Osteocyte (in vitro differentiated cells): Measurements from ENCODE around the gene PILRA. TPM values are rescaled to one million over a fixed set of nuclear protein-coding genes. Genes with fewer than 3 reads are reported as not detected.

Experiments
- DNase-seq: peaks from one replicate; pipeline ENCODE4 v3.0.0; 2021; ENCODE audit warnings: mixed read lengths; ENCODE audit not compliant: unreplicated experiment; ENCODE audit errors: extremely low spot score
- H3K27ac Mint-ChIP-seq: one replicate; pipeline ENCODE4 v1.8.0; 2021; ENCODE audit warnings: mild to moderate bottlenecking, mixed read lengths; ENCODE audit not compliant: unreplicated experiment
- H3K27me3 Mint-ChIP-seq: one replicate; pipeline ENCODE4 v1.8.0; 2021; ENCODE audit warnings: mixed read lengths; ENCODE audit not compliant: unreplicated experiment
- H3K36me3 Mint-ChIP-seq: one replicate; pipeline ENCODE4 v1.8.0; 2021; ENCODE audit warnings: mixed read lengths; ENCODE audit not compliant: unreplicated experiment
- H3K4me1 Mint-ChIP-seq: one replicate; pipeline ENCODE4 v1.8.0; 2021; ENCODE audit warnings: mixed read lengths; ENCODE audit not compliant: unreplicated experiment
- H3K4me3 Mint-ChIP-seq: one replicate; pipeline ENCODE4 v1.8.0; 2021; ENCODE audit warnings: mild to moderate bottlenecking, moderate library complexity, mixed read lengths; ENCODE audit not compliant: unreplicated experiment
- H3K9me3 Mint-ChIP-seq: one replicate; pipeline ENCODE4 v1.8.0; 2021; ENCODE audit warnings: mixed read lengths; ENCODE audit not compliant: unreplicated experiment
- total RNA-seq: library from RNA; stranded (reverse); gene quantifications from 2 replicates; pipeline ENCODE4 v1.2.1, GENCODE V29; 2021
- TF ChIP-seq, protein P1 (sequence below): fragments of 200-600 bp; sonication (generic); IDR thresholded peaks from 2 replicates; pipeline ENCODE4 v1.5.0; 2021; ENCODE audit warnings: antibody characterized with exemption, mild to moderate bottlenecking, moderate library complexity

Gene PILRA
- total RNA-seq, 1 donor from 2014 or later, result 2.5 TPM

DNA sequence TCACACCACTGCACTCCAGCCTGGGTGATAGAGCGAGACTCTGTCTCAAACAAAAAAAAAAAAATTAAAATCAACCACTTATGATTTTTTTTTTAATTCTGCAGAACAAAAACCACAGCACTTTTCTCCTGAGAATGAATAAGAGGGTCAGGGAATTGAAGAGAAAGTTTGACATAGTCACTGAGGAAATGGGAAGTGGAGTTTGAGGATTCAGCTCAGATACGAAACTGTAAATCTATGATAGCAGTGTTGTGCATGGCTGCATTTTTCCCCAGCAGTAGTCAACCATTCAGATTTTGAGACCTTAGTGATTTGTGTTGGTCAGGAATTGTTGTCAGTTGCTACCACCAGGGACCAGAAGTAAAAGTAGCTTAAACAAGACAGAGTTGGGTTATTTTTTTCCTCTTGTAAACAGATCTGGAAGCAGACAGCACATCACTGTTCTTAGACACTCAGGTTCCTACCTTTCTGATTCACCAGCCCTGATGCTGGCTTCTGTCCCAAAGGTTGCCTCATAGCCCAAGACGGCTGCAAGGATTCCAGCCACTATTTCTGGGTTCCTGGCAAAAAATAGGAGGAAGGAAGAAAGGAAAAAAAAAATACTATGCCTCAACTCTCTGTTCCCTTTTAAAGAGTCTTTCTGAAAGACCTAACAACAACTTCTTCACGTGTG lies 20.1 kb downstream of the PILRA start:
- Mint-ChIP-seq H3K4me3 (no peak overlapping the region), H3K4me1 (no peaks in the 10 kb centered on the region), H3K27ac (no peak overlapping the region), H3K27me3 (peaks cover 50% of the 10 kb centered on the region), H3K36me3 (no peaks in the 10 kb centered on the region), H3K9me3 (no peaks in the 10 kb centered on the region)
- no peak for DNase-seq
- TF ChIP-seq, protein P1, sequence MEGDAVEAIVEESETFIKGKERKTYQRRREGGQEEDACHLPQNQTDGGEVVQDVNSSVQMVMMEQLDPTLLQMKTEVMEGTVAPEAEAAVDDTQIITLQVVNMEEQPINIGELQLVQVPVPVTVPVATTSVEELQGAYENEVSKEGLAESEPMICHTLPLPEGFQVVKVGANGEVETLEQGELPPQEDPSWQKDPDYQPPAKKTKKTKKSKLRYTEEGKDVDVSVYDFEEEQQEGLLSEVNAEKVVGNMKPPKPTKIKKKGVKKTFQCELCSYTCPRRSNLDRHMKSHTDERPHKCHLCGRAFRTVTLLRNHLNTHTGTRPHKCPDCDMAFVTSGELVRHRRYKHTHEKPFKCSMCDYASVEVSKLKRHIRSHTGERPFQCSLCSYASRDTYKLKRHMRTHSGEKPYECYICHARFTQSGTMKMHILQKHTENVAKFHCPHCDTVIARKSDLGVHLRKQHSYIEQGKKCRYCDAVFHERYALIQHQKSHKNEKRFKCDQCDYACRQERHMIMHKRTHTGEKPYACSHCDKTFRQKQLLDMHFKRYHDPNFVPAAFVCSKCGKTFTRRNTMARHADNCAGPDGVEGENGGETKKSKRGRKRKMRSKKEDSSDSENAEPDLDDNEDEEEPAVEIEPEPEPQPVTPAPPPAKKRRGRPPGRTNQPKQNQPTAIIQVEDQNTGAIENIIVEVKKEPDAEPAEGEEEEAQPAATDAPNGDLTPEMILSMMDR, result no peak

DNA sequence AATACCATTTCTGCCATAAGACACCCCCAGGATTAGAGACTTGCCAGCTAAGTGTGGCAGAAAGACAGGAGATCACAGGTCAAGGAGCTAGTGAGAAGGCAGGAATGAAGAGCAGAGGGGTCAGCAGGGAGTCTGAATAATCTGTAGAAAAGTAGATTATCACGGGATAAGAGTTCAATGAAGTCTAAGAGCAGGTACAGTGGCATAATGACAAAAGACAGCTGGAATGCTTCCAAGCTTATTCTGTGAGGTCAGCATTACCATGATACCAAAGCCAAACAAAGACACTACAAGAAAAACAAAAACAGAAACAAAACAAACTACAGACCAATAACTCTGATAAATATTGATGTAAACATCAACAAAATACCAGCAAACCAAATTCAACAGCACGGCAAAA lies 20.8 kb downstream of the PILRA start:
- no peaks in the 10 kb centered on the region for H3K36me3 Mint-ChIP-seq
- no peak overlapping the region for H3K27ac Mint-ChIP-seq
- no peak overlapping the region for H3K4me3 Mint-ChIP-seq
- TF ChIP-seq, protein P1, result no peak
- no peaks in the 10 kb centered on the region for H3K4me1 Mint-ChIP-seq
- H3K27me3 Mint-ChIP-seq, result peaks cover 53% of the 10 kb centered on the region
- no peaks in the 10 kb centered on the region for H3K9me3 Mint-ChIP-seq
- DNase-seq, result no peak

DNA sequence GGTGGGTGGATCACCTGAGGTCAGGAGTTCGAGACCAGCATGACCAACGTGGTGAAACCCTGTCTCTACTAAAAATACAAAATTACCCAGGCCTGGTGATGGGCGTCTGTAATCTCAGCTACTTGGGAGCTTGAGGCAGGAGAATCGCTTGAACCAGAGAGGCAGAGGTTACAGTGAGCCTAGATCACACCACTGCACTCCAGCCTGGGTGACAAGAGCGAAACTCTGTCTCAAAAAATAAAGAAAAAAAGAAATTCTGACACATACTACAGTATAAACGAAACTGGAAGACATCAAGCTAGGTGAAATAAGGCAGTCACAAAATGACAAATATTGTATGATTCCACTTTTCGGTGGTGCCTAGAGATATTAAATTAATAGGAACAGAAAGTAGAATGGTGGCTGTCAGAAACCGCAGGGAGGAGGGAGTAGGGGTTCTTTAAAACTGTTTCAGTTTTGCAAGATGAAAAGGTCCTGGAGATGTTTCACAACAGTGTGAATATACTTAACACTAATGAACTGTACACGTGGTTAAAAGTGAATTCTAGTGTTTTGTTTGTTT lies 23.2 kb downstream of the PILRA start:
- no peak overlapping the region for H3K27ac Mint-ChIP-seq
- H3K4me3 Mint-ChIP-seq, result no peak overlapping the region
- TF ChIP-seq, protein P1, result no peak
- no peaks in the 10 kb centered on the region for H3K9me3 Mint-ChIP-seq
- H3K27me3 Mint-ChIP-seq, result peaks cover 46% of the 10 kb centered on the region
- no peaks in the 10 kb centered on the region for H3K4me1 Mint-ChIP-seq
- peaks cover 2% of the 10 kb centered on the region for H3K36me3 Mint-ChIP-seq
- no peak for DNase-seq

DNA sequence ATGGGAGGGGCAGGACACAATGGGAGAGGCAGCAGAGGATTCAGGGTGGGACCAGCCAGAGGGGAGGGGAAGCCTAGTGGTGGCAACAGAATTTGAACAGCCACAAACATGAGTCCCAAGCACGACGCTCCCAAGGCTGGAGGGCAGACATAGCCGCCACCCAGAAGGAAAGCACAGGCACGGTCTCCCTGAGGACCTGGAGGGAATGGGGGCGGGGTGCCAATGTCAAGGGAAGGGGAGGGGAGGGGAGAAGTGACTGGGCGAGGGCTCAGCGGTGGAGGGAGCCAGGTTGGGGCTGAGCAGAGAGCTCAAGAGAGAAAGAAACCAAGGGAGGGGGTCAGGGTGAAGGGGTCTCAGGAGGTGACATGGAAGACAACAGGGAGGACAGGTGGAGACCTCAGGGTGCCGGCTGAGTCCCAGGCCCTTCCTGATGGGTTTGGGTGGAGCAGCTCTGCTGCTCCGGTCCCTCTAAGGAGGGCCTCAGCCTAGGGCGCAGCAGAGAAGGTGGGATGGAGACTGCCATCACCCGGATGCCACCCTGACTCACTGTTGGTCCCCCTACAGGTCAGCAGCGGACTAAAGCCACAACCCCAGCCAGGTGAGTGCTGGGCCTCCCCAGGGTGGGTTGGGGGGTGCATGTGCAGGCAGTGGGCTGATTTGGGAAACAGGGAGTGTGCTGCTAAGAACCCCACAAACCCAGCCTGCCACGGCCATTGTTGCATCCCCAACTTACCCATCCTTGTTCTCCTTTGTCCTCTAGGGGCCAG lies 24.2 kb downstream of the PILRA start:
- Mint-ChIP-seq H3K27me3 (peaks cover 42% of the 10 kb centered on the region), H3K4me3 (no peak overlapping the region), H3K4me1 (no peaks in the 10 kb centered on the region), H3K36me3 (peaks cover 2% of the 10 kb centered on the region), H3K27ac (no peak overlapping the region), H3K9me3 (no peaks in the 10 kb centered on the region)
- DNase-seq, result no peak
- TF ChIP-seq, protein P1, result no peak

DNA sequence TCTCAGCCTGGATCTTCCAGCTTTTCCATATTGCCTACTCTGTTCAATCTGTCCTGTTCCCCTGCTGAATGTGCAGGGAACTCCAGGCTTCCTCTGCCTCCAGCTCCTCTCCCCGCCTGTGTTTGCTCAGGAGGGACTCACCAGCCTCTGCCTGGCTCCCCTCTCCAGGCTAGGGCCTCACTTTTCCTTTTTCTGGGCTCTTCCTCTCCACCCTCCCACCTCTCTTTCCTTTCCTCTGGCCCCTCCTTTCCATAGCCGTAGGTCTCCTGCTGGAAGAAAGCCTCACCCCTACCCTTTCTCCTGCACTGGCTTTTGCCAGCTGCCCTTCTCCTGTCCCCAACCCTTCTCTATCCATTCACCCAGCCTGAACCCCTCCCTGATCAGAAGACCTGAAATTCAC lies 25.0 kb downstream of the PILRA start:
- DNase-seq, result no peak
- H3K4me3 Mint-ChIP-seq, result no peak overlapping the region
- no peaks in the 10 kb centered on the region for H3K9me3 Mint-ChIP-seq
- H3K4me1 Mint-ChIP-seq, result no peaks in the 10 kb centered on the region
- TF ChIP-seq, protein P1, result no peak
- peaks cover 40% of the 10 kb centered on the region for H3K27me3 Mint-ChIP-seq
- peaks cover 2% of the 10 kb centered on the region for H3K36me3 Mint-ChIP-seq
- no peak overlapping the region for H3K27ac Mint-ChIP-seq
